Left forelimb (tissue), 1 donor: ENCODE results near the gene EAPP.
"Not testable (repeated sequence)": the region's sequence is repeated elsewhere in the genome, so short reads cannot be mapped to it uniquely, and the experiment has no call there.

Experiments used
- DNase-seq: peaks from one replicate; pipeline ENCODE4 v3.0.0-alpha.2; 2018; ENCODE audit warnings: low spot score

The EAPP gene

GRCh38 chr14:34482463-34482862 is 57.0 kb downstream of the EAPP start:
- no peak for DNase-seq

DNA sequence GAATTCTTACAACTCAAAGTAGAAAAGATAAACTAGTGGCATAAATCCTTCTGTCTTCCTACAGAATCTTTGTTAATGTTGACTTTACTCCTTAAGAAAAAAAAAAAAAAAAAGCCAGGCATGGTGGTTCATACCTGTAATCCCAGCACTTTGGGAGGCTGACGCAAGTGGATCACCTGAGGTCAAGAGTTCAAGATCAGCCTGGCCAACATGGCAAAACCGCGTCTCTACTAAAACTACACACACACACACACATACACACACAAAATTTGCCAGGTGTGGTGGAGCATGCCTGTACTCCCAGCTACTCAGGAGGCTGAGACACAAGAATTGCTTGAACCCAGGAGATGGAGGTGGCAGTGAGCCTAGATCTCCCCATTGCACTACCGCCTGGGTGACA is 59.8 kb downstream of the EAPP start:
- no peak for DNase-seq

DNA sequence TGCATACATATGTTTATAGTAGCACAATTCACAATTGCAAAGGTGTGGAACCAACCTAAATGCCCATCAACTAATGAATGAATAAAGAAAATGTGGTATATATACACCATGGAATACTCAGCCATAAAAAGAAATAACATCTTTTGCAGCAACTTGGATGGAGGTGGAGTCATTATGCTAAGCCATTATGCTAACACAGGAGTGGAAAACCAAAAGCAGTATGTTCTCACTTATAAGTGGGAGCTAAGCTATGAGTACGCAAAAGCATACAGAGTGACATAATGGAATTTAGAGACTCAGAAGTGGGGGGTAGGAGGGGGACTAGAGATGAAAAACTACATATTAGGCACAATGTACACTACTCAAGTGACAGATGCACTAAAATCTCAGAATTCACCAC is 61.2 kb downstream of the EAPP start:
- DNase-seq, result no peak

- DNase-seq, result not testable (repeated sequence)
Measured at GRCh38 chr14:34476036-34476435, 63.5 kb downstream of the EAPP start.

DNA sequence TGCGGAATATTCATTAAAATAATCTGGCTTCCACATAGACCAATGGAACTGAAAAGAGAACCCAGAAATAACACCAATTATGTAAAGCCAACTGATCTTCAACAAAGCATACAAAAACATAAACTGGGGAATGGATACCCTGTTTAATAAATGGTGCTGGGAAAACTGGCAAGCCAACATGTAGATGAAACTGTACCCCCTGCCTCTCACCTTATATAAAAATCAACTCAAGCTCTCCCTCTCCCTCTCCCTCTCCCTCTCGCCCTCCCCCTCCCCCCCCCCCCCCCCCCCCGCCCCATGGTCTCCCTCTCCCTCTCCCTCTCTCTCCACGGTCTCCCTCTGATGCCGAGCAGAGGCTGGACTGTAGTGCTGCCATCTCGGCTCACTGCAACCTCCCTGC is 64.3 kb downstream of the EAPP start:
- DNase-seq, result no peak

- DNase-seq, result no peak
Measured at GRCh38 chr14:34474187-34474679, 65.3 kb downstream of the EAPP start.

DNA sequence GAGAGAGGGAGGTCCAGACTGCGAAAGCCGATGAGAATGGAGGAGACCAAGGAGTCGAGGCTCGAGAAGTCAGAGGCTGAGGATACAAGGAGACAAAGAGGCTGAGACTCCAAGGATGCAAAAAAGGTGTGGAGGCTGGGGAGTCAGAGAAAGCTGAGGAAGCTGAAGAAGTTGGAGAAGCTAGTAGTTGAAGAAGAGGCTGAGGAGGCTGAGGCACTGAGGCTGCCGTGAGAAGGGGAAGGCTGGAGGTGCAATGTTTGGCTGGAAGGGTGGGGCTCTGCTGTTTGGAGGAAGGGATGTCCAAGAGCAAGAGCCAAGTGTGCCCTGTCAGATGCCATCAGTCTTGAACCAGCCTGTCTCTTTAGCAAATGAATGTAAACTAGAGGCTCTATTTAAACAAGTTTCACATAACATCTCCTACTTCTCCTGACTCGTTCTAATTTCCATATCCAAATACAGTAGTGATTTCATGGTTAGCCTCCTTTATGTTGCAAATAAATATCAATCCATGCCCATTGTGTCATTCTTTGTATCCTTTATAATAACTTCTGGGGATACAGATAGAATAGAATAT is 66.7 kb downstream of the EAPP start:
- DNase-seq, result no peak

DNA sequence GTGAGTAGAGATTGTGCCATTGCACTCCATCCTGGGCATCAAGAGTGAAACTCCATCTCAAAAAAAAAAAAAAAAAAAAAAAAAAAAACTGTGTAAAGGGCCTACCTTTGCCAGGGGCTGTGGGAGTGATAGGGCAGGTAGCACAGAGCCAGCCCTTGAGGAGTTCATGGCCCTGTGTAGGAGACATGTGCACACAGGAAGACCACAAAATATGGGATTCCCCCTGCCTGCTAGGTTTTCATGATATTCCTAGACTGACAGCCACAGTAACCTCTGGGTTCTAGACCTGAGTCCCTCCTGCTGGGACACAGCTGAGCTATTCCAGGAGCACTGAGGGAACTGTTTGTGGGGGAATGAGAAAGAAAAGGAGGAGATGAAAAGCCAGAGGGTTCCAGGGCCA is 69.2 kb downstream of the EAPP start:
- DNase-seq, result no peak

DNA sequence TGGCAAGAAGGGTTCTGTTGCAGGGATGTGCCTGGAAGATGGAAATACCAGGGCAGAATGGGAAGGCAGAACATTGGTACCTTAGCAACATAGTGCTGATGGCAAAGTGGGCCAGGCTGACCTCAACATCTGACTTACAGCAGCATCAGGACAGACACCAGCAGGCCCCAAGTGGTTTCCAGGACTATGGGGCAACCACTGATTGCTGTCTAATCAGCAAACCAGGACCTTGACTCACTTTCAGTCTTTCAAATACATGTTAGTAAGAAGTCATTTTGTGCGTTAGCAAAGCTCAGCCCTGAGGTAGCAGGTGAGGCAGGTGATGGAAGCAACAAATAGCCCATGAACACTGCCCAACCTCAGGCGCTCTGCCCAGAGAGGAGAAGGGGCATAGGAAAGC is 72.8 kb downstream of the EAPP start:
- no peak for DNase-seq
